ENCODE results near the gene HRAS.

Gene HRAS

GRCh38 chr11:553083-553987 is 18.0 kb upstream of the HRAS start:
- no peak for DNase-seq

GRCh38 chr11:551596-551995 is 16.2 kb upstream of the HRAS start:
- DNase-seq = no peak

DNA sequence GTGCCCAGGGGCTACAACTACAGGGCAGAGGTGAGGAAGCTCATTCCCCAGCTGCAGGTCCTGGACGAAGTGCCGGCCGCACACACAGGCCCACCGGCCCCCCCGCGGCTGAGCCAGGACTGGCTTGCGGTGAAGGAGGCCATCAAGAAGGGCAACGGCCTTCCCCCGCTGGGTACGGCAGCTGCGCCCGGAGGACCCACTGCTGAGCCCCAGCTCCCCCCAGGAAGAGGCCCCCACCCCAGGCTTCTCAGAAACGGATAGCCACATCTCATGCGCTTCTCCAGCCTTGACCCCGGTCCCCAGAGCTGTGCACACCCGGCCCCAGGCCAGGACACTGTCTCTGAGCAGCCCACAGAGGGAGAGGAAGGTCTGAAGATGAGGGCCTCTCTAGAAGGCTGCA is 15.8 kb upstream of the HRAS start:
- DNase-seq = no peak

DNA sequence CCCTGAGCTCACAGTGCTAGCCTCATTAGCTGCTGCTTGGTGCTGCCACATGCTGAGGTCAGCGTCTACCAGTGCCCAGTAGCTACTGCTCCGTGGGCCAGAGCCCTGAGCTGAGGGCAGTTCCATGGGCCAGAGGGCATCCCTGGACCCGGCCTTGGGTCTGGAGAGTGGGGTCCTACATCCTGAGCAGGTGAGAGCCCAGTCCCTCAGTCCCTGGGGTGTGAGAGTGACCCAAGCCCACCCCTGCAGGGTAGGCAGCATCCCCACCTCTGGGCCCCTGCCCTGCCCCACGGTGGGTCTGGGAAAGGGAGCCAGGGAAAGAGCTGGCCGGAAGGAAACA is 15.3 kb upstream of the HRAS start:
- DNase-seq = no peak

DNA sequence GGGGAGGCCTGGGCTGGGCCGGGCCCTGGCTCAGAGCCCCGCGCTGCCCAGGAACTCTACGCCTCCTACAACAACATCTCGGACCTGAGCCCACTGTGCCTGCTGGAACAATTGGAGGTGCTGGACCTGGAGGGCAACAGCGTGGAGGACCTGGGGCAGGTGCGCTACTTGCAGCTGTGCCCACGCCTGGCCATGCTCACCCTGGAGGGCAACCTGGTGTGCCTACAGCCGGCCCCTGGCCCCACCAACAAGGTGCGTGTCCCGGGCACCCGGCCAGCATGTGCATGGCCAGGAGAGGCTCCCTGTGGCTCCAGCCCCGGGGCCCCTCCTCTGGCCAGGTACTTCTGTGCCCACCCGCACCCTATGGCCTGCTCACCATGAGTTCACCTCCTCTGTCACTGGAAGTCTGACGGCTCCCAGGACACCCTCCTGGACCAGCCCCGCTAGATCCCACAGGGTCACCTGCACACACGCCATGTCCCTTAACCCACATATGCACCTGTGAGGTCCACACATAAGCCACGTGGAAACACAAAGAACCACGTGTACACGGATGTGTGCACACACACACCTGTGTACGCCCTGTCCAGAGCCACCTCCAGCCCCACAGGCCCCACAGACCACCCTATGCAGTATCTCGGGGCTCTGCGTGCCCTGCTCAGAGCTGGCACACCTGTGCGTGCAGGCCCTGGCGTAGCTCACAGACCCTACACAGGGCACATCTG is 14.8 kb upstream of the HRAS start:
- no peak for DNase-seq

DNA sequence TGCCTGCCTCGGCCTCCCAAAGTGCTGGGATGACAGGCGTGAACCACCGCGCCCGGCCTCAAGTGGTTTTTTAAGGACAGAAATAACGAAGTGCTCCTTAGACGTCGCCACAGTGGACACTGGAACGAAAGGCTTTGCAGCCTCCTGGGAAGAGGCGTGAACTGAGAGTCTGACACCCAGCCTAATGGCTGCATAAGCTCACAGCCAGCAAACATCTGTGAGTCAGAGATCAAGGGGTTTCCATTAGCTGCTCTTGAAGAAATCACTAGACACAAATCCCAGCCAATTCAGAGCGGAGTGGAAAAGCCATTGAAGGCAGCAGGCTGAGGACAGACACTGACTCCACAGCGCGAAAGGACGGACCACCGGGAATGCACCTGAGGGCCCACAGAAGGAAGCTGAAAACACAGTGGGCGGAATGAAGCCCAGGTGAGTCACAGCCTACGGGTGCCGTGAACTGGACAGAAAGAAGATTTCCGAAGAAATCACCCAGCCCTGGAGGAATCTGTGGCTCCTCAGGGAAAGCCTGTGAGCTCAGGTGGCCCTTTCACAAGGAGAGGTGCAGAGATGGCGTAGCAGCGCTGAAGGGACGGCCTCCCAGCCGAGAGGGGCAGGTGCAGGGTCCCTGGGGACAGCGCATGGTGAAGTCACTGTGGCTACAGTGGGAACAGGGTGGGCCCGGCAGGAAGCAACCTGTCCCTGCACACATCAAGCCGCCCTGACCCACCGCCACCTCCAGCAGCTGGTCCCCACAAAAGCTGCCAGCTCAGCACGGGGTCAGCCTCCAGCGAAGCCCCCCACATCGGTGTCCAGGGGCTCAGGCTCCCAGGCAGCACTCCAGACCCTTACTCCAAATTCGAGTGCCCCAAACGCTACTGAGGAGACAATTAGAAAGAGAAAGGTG is 13.6 kb upstream of the HRAS start:
- DNase-seq = no peak

DNA sequence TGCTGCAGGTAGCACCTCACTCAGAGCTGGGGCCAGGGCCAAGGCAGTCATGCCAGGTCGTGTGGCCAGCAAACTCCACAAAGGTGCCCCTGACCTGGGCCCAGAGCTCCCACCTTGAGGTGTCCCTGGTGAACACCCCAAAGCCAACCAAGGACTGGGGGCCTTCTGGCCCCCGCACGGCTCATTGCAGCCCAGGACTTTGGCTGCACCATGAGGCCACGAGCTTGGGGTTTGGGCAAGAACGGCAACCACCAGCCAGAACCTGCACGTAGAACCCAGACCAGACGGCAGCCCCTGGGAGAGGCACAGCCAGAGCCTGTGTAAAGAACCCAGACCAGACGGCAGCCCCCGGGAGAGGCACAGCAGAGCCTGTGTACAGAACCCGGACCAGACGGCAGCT is 9.8 kb upstream of the HRAS start:
- no peak for DNase-seq

DNA sequence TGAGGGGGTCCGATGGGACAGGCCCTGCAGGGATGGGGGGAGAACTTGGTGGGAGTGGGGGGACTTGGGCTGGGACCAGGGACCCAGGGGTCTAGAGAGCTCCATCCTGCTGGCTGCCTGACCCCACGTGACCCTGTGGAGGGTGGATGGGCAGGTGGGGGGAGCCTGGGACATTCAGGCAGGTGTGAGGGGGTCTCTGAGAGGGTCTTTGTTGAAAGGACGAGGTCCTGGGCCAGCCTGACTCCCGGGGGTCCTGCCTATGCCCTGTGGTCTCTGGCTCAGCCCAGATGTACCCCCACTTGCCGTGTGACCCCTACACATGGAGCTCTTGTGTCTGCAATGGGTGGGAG is 9.4 kb upstream of the HRAS start:
- DNase-seq = no peak

GRCh38 chr11:541433-541885 is 6.1 kb upstream of the HRAS start:
- no peak for DNase-seq

GRCh38 chr11:540583-541432 is 5.4 kb upstream of the HRAS start:
- no peak for DNase-seq

DNA sequence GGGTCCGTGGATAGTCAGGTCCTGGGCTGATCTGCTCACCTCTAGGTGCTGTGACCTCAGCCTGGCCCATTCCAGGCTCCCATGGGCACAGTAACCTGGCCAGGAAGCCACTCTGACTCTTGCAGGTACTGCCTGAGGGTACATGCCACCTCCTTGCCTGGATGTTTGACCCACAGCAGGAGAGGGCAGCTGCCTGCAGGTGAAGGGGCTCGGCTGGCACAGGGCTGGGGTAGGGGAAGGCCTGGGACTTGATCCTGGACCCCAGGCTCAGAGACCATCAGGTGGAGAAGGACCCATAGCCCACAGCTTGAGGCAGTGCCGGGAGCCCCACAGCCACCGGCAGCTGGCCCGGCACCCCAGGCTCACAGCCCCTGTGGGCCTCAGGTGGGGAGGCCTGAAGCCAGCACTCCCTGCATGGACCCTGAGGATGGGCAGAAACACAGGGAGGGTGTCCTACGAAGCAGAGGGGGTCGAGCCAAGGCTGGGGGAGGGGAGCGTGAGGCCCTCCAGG is 4.7 kb upstream of the HRAS start:
- DNase-seq = no peak

DNA sequence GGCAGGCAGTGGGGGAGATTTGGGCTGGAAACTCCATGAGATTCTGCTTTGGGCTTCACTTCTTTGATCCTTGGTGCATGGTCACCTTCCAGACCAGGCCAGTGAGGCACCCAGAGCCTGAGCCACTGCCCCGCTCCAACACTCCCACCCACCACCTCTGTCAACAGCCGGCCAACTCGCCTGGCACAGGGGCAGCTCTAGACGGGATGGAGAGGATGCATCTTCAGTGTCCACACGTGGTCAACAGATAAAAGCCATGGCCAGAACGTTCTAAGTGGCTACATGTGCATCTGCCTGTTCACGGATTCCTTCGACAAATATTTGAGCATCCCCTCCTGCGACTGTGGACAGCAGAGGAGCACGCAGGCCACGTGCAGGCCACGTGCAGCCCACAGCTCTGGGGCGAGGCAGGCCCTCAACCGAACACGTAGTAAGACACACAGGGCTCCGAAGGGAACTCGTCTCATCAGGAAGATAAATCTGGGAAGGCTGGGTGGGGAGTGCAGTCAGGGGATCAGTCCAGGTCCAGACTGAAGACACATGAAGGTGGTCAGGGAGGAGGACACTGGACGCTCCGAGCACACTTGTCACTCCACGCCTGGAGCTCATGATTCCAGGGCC is 3.2 kb upstream of the HRAS start:
- no peak for DNase-seq

DNA sequence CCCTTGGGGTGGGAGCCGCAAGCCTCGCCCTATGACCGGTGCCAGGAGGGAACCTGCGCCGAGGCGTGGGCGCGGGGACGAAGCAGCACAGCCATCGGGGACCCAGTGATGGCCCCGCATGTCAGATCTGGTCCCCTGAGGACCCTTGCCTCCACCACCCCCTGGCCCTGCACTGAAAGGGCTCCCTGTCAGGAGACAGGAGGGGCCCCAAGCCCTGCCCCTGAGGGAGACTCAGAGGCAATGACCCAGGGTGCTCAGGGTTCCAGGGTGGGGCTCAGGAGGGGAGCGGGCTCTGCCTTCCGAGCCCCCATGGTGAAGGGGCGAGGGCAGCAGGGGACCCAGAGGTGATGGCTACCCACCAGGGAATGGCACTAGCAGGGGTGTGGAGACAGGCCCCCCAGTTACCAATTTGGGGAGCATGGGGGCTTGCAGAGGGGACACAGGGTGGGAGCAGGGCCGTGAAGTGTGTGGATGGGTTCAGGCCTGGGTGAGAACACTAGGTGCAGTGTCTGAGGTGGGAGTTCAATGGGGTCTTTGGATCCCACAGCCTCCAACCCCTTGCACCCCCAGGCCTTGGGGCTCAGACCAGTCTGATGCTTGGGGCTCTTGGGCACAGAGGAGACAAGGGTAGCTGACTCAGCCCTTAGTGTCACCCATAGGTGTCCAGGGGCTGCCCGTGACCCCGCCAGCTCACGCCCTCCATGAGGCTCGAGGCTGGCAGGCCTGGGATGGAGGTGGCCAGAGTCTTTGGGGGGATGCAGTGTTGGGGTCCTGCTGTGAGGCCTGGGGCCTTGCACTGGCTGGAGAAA is 2.5 kb upstream of the HRAS start:
- DNase-seq = no peak

- peak; percentile 76 for DNase-seq
Measured at GRCh38 chr11:536841-537621, 1.7 kb upstream of the HRAS start, which contains the start of gene LRRC56. Gene LRRC56 (plus strand): TSS chr11:537527. CDS start chr11:540685, 3,158 bp downstream.

GRCh38 chr11:535210-535518 is 212 bp downstream of the HRAS start:
- no peak for DNase-seq

GRCh38 chr11:534396-535209 is 773 bp downstream of the HRAS start:
- peak; percentile 27 for DNase-seq

- DNase-seq = no peak
Measured at GRCh38 chr11:533586-534395, 1.6 kb downstream of the HRAS start.

DNA sequence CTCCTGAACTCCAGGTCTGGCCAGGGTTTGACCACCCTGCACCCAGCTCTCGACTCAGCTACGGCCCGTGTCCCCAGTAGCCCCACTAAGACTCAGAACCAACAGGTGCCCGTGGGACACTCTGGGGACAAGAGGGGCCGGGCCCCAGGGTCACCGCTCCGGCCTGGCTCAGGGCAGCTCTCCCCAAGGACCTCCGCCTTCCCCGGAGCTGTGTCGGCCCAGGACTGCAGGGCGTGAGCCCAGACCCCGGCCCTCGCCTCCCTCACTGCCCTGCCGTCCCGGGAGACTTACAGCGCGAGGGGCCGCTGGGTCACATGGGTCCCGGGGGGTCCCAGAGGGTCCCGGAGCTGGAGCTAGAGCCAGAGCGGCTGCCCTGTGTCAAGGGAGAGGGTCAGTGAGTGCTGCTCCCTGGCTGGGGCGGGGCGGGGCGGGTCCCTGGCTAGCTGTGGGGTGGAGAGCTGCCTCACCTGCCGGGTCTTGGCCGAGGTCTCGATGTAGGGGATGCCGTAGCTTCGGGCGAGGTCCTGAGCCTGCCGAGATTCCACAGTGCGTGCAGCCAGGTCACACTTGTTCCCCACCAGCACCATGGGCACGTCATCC is 2.3 kb downstream of the HRAS start:
- DNase-seq = no peak
